Lower leg skin (tissue), 3 donors: ENCODE data around the gene SHISA7.

Source experiments
- POLR2A ChIP-seq, 2 donors: fragments of 450-650 bp; IDR thresholded peaks; one replicate each; pipeline ENCODE4 v1.6.1; 2016 to 2017; ENCODE audit warnings: antibody characterized with exemption in 2 of 2, mild to moderate bottlenecking in 1 of 2, moderate library complexity in 1 of 2
- TF ChIP-seq, protein P1 (sequence below), 3 donors: fragments of 450-650 bp; IDR thresholded peaks; one replicate each; pipeline ENCODE4 v1.5.1; 2016; ENCODE audit warnings: antibody characterized with exemption in 3 of 3, mild to moderate bottlenecking in 3 of 3, moderate library complexity in 2 of 3

DNA sequence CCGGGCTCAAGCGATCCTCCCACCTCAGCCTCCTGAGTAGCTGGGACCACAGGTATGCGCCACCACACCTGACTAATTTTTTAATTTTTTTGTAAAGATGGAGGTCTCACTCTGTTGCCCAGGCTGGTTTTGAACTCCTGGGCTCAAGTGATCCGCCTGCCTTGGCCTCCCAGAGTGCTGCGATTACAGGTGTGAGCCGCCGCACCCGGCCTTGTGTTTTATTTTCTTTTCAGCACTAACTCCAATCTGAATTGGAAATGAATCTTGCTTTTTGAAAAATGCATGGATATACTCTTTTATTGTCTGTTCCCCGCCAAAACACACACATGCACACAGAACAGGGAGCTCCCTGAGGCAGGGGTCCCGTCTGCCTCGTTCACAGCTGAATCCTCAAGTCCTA lies 19.6 kb upstream of the SHISA7 start:
- TF ChIP-seq, protein P1, sequence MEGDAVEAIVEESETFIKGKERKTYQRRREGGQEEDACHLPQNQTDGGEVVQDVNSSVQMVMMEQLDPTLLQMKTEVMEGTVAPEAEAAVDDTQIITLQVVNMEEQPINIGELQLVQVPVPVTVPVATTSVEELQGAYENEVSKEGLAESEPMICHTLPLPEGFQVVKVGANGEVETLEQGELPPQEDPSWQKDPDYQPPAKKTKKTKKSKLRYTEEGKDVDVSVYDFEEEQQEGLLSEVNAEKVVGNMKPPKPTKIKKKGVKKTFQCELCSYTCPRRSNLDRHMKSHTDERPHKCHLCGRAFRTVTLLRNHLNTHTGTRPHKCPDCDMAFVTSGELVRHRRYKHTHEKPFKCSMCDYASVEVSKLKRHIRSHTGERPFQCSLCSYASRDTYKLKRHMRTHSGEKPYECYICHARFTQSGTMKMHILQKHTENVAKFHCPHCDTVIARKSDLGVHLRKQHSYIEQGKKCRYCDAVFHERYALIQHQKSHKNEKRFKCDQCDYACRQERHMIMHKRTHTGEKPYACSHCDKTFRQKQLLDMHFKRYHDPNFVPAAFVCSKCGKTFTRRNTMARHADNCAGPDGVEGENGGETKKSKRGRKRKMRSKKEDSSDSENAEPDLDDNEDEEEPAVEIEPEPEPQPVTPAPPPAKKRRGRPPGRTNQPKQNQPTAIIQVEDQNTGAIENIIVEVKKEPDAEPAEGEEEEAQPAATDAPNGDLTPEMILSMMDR (IDR thresholded peaks at IDR 0.05): no peak
- TF ChIP-seq POLR2A (IDR thresholded peaks at IDR 0.05): no peak
